Activated CD8-positive, alpha-beta memory T cell treated with anti-CD3 and anti-CD28 coated beads, Interleukin-2, amount 10 ng/mL, durations not matched to agents 7 days and 5 days (primary cell): Measurements from ENCODE around the gene LRTM2. TPM values are rescaled to one million over a fixed set of nuclear protein-coding genes. Genes with fewer than 3 reads are reported as not detected.

Experiments
- ATAC-seq: fragments of 150-1000 bp; cut with Tn5 transposase; one replicate; pipeline ENCODE4 v1.10.0; 2021; ENCODE audit warnings: moderate library complexity
- CTCF ChIA-PET: fragments of 350-600 bp; sonication (Branson Sonifier 250); formaldehyde crosslinking; loops from one replicate; lab custom pipeline; 2021; ENCODE audit warnings: antibody characterized with exemption; lab: Charles Lee
- DNase-seq: peaks from one replicate; pipeline ENCODE4 v3.0.0-alpha.2; 2020
- H3K27ac Mint-ChIP-seq: one replicate; pipeline ENCODE4 v1.8.0; 2021; ENCODE audit warnings: mild to moderate bottlenecking, mixed read lengths
- H3K27me3 Mint-ChIP-seq: one replicate; pipeline ENCODE4 v1.8.0; 2021; ENCODE audit warnings: mixed read lengths
- H3K36me3 Mint-ChIP-seq: one replicate; pipeline ENCODE4 v1.8.0; 2021; ENCODE audit warnings: mild to moderate bottlenecking, mixed read lengths
- H3K4me1 Mint-ChIP-seq: one replicate; pipeline ENCODE4 v1.8.0; 2021; ENCODE audit warnings: mixed read lengths
- H3K4me3 Mint-ChIP-seq: one replicate; pipeline ENCODE4 v1.8.0; 2021; ENCODE audit warnings: mild to moderate bottlenecking, moderate library complexity, mixed read lengths
- H3K9me3 Mint-ChIP-seq: one replicate; pipeline ENCODE4 v1.8.0; 2022; ENCODE audit warnings: low read depth, mixed read lengths
- total RNA-seq, 2 experiments: library from RNA; stranded (reverse); gene quantifications; one replicate each; pipeline ENCODE4 v1.2.3, GENCODE V29; 2021

LRTM2 gene
- total RNA-seq, 2 experiments from 2014 or later = not detected

GRCh38 chr12:1830981-1831963, 10.9 kb downstream of the LRTM2 start:
- DNase-seq = no peak
- H3K27ac Mint-ChIP-seq = no peak overlapping the region

GRCh38 chr12:1832801-1833595, 12.6 kb downstream of the LRTM2 start:
- no peak for ATAC-seq
- peaks cover 26% of the 10 kb centered on the region for H3K27me3 Mint-ChIP-seq
- H3K36me3 Mint-ChIP-seq = no peaks in the 10 kb centered on the region
- CTCF ChIA-PET = interaction anchor here (0.8 kb wide), 1 partner anchor 26 kb away, joined by 3 read pairs; no protein-coding TSS in a partner anchor
- no peaks in the 10 kb centered on the region for H3K4me1 Mint-ChIP-seq
- no peak for DNase-seq
- H3K27ac Mint-ChIP-seq = no peak overlapping the region
- H3K4me3 Mint-ChIP-seq = no peak overlapping the region
- no peaks in the 10 kb centered on the region for H3K9me3 Mint-ChIP-seq

More at GRCh38 chr12:1830981-1831963, 10.9 kb downstream of the LRTM2 start:
- Mint-ChIP-seq H3K36me3 (no peaks in the 10 kb centered on the region), H3K27me3 (peaks cover 26% of the 10 kb centered on the region), H3K4me3 (no peak overlapping the region), H3K4me1 (no peaks in the 10 kb centered on the region), H3K9me3 (no peaks in the 10 kb centered on the region)
- CTCF ChIA-PET = interaction anchor here (1.1 kb wide), 1 partner anchor 197 kb away, joined by 3 read pairs; no protein-coding TSS in a partner anchor
- no peak for ATAC-seq

DNA sequence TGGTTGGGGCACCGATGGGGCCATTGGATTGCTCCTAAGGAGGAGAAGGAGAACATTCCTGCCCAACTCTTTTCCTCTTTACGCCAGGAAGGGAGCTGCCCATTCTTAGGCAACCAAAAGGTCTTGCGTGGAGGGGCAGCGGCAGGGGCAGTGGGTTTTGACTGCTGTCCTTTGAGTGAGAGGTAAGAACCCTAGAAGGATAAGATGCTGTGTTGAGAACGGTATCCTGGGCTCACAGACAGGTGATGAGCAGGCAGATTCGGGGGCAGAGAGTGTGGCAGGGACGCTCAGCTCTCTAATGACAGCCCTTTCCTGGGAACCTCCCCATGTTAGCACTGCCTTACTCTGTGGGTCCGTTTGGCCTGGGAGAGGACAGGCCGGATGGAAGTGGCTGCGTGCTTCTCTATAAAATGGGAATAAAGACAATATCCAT, 13.2 kb downstream of the LRTM2 start:
- peaks cover 26% of the 10 kb centered on the region for H3K27me3 Mint-ChIP-seq
- ATAC-seq (no peak), DNase-seq (no peak)
- H3K27ac Mint-ChIP-seq = no peak overlapping the region
- no peaks in the 10 kb centered on the region for H3K36me3 Mint-ChIP-seq
- no peaks in the 10 kb centered on the region for H3K9me3 Mint-ChIP-seq
- CTCF ChIA-PET = no interaction called here
- no peaks in the 10 kb centered on the region for H3K4me1 Mint-ChIP-seq
- no peak overlapping the region for H3K4me3 Mint-ChIP-seq

DNA sequence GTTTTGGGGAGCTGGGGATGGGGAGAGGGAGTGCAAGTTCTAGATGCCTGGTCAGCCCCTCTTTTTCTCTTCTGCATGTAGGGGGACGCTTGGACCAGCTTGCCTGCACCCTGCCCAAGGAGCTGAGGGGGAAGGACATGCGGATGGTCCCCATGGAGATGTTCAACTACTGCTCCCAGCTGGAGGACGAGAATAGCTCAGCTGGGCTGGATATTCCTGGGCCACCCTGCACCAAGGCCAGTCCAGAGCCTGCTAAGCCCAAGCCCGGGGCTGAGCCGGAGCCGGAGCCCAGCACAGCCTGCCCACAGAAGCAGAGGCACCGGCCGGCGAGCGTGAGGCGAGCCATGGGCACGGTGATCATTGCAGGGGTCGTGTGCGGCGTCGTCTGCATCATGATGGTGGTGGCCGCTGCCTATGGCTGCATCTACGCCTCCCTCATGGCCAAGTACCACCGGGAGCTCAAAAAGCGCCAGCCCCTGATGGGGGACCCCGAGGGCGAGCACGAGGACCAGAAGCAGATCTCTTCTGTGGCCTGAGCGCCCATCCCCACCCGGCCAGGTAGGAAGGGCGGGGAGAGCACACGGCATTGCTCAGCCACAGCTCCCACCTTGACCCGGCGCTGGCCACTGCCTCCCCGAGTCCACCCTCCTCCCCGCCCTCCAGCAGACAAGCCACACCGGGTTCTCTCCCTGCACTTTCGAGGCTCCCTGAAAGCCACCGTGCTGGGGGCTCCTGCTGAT, 14.0 kb downstream of the LRTM2 start:
- Mint-ChIP-seq H3K9me3 (no peaks in the 10 kb centered on the region), H3K27me3 (peaks cover 26% of the 10 kb centered on the region), H3K36me3 (no peaks in the 10 kb centered on the region), H3K4me1 (no peaks in the 10 kb centered on the region), H3K4me3 (no peak overlapping the region), H3K27ac (no peak overlapping the region)
- CTCF ChIA-PET = no interaction called here
- DNase-seq = no peak
- ATAC-seq = no peak

GRCh38 chr12:1835211-1836131, 15.1 kb downstream of the LRTM2 start:
- Mint-ChIP-seq H3K4me3 (no peak overlapping the region), H3K36me3 (no peaks in the 10 kb centered on the region), H3K4me1 (no peaks in the 10 kb centered on the region), H3K27me3 (peaks cover 22% of the 10 kb centered on the region), H3K27ac (no peak overlapping the region), H3K9me3 (no peaks in the 10 kb centered on the region)
- CTCF ChIA-PET = interaction anchor here (0.8 kb wide), 1 partner anchor 201 kb away, joined by 3 read pairs; no protein-coding TSS in a partner anchor
- ATAC-seq (no peak), DNase-seq (no peak)

GRCh38 chr12:1836241-1836803, 16.0 kb downstream of the LRTM2 start:
- peaks cover 14% of the 10 kb centered on the region for H3K27me3 Mint-ChIP-seq
- H3K4me1 Mint-ChIP-seq = no peaks in the 10 kb centered on the region
- CTCF ChIA-PET = interaction anchor here (0.8 kb wide), 1 partner anchor 201 kb away, joined by 3 read pairs; no protein-coding TSS in a partner anchor
- H3K9me3 Mint-ChIP-seq = no peaks in the 10 kb centered on the region
- no peak overlapping the region for H3K4me3 Mint-ChIP-seq
- DNase-seq (no peak), ATAC-seq (no peak)
- no peaks in the 10 kb centered on the region for H3K36me3 Mint-ChIP-seq
- H3K27ac Mint-ChIP-seq = no peak overlapping the region

GRCh38 chr12:1836854-1837421, 16.6 kb downstream of the LRTM2 start:
- H3K27me3 Mint-ChIP-seq = peaks cover 10% of the 10 kb centered on the region
- CTCF ChIA-PET = interaction anchor here (1.3 kb wide), 1 partner anchor 103 kb away, joined by 5 read pairs; no protein-coding TSS in a partner anchor
- H3K4me3 Mint-ChIP-seq = no peak overlapping the region
- no peaks in the 10 kb centered on the region for H3K9me3 Mint-ChIP-seq
- ATAC-seq (no peak), DNase-seq (no peak)
- H3K36me3 Mint-ChIP-seq = no peaks in the 10 kb centered on the region
- H3K27ac Mint-ChIP-seq = no peak overlapping the region
- no peaks in the 10 kb centered on the region for H3K4me1 Mint-ChIP-seq

DNA sequence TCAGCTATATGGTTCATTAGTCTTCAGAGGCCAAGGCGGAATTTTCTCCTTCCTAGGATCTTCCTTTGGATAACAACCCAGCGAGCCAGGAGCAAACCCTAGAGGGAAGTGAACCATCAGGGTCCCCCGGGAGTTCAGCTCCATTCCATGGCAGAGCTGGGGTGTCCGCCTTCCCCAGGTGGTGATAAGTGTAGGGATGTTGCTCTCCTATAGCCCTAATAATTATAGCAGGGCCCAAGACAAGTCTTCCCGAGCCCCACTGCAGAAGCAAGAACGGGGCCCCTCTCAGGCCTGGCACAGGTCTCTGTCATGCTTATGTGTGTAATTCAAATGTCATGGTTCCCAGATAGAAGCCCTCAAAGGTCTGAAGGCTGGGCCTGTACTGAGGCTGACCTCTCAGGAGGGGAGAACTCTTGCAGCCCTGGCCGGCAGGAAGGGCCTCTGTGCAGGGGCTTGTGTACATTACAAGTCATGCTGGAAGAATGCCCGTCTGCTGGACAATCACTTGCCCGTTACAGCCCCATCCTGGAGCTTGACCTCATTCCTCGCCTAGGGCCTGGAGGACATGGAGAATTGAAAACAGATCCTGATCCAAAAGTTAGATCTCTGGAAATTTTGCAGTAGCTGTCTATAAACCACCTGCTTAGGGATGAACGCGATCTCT, 17.3 kb downstream of the LRTM2 start:
- no peaks in the 10 kb centered on the region for H3K4me1 Mint-ChIP-seq
- H3K27ac Mint-ChIP-seq = no peak overlapping the region
- ATAC-seq (no peak), DNase-seq (no peak)
- no peaks in the 10 kb centered on the region for H3K9me3 Mint-ChIP-seq
- CTCF ChIA-PET = interaction anchor here (1.3 kb wide), 1 partner anchor 102 kb away, joined by 5 read pairs; no protein-coding TSS in a partner anchor
- H3K4me3 Mint-ChIP-seq = no peak overlapping the region
- no peaks in the 10 kb centered on the region for H3K36me3 Mint-ChIP-seq
- H3K27me3 Mint-ChIP-seq = peaks cover 4% of the 10 kb centered on the region

GRCh38 chr12:1838205-1838993, 18.0 kb downstream of the LRTM2 start:
- no peaks in the 10 kb centered on the region for H3K4me1 Mint-ChIP-seq
- ATAC-seq = no peak
- CTCF ChIA-PET = interaction anchor here (1.3 kb wide), 1 partner anchor 102 kb away, joined by 5 read pairs; no protein-coding TSS in a partner anchor
- H3K9me3 Mint-ChIP-seq = no peaks in the 10 kb centered on the region
- no peaks in the 10 kb centered on the region for H3K36me3 Mint-ChIP-seq
- peaks cover 3% of the 10 kb centered on the region for H3K27me3 Mint-ChIP-seq
- DNase-seq = no peak
- H3K4me3 Mint-ChIP-seq = no peak overlapping the region
- H3K27ac Mint-ChIP-seq = no peak overlapping the region

- DNase-seq = no peak
- no peaks in the 10 kb centered on the region for H3K36me3 Mint-ChIP-seq
- no peak overlapping the region for H3K27ac Mint-ChIP-seq
- CTCF ChIA-PET = no interaction called here
- peaks cover 5% of the 10 kb centered on the region for H3K27me3 Mint-ChIP-seq
- no peaks in the 10 kb centered on the region for H3K9me3 Mint-ChIP-seq
- H3K4me1 Mint-ChIP-seq = no peaks in the 10 kb centered on the region
- ATAC-seq = no peak
- no peak overlapping the region for H3K4me3 Mint-ChIP-seq
Measured at GRCh38 chr12:1838994-1839365, 18.6 kb downstream of the LRTM2 start.
